ENCODE results near the gene SNRNP27. TPM values are rescaled to one million over a fixed set of nuclear protein-coding genes. Genes with fewer than 3 reads are reported as not detected.

The SNRNP27 gene, protein sequence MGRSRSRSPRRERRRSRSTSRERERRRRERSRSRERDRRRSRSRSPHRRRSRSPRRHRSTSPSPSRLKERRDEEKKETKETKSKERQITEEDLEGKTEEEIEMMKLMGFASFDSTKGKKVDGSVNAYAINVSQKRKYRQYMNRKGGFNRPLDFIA
- total RNA-seq = 48.4 and 52.8 TPM in 2 replicates

DNA sequence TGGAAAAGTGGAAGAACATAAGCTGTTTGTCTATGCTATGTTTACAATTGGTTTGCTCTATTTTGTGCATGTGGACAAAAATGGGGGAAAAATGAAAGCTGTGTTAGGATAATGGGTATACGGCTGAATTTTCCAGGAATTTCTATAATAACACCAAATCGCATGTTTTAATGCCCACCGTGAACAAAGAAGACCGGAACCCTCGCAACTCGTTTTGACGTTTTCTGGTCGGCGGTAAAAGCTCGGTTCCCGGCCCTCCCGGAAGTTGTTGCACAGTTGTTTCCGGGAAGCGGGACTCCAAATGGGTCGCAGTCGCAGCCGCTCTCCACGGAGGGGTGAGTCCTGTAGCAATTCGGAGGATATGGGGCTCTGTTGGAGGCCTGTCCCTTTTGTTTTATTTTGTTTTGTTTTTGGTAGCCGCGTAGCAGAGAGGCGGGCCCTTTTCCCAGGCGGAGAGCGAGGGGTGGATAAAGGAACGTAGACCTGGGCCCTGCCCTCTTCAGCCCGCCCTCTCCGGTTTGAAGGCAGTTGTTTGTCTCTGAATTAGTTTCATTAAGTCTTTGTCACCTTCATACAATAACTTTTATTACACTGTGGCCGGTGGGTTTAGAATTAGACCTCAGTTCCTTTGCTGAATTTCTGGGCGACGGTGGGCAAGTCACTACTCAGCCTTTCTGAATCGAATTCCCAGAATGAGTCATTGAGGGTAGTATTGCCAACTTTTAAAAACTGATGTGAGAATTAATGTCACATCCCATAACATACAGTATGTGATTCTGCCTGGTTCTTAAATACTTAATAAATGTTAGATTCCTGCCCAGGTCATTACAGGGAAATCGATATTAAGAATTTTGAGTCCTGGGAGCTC lies at the start of gene SNRNP27:
Gene SNRNP27, plus strand, starts transcription at position 273 of the 868 bp plus-strand sequence. Its CDS starts 29 bp downstream, at position 302.

DNA sequence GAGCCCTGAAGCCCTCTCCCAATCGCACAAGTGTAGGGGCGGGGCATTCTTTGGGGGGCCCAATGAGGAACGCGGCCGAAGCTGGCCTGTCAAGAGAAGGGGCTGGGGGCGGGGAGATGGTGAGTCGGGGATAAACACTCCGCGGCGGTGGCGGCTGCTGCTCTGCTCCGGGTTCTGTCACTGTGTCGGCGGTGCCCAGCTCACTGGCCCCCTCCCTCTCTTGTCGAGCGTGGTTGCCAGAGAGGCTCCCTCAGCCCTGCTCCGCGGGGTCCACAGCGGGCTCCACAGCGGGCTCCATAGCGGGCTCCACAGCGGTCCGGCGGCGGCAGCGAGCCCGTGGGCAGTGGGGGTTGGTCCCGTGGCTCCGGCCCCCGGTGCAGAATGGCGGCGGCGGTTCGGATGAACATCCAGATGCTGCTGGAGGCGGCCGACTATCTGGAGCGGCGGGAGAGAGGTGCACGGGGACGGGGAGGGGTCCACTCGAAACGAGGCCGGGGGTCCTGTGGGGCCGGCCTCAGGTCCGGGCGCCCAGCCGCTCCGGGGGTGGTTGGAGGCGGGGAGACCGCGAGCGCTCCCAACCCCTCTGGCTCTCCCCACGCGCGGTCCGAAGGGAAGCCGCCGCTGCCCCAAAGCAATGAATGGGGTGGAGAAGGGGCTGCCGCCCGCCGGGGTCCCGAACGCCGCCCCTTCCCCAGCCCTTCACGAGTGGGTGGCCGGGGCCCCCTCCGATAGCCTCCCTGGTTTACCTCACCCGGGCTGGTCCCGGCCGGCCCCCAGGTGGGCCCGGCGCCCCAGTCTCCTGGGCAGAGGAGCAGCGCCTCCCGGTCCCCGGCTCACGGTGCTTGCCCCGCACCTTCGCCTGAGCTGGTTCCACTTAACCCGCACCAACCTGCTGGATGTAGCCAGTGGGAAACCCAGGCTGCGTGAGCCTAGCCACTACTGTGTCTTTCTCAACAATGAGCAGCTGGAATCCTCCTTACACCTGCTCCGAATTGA lies 21.5 kb downstream of the SNRNP27 start, which contains the start of gene MXD1:
Gene MXD1, plus strand, starts transcription at position 160 of the 996 bp plus-strand sequence. Its CDS starts 222 bp downstream, at position 382.

Other genes with a start within 250 kb of the SNRNP27 start
- gene ANXA4, start 151.8 kb upstream of the SNRNP27 start, total RNA-seq = 38.8 and 44.4 TPM in 2 replicates
- gene GMCL1, start 64.3 kb upstream of the SNRNP27 start, total RNA-seq = 10.6 and 11.0 TPM in 2 replicates
- 2.0 and 3.0 TPM in 2 replicates for gene MXD1, start 21.2 kb downstream of the SNRNP27 start, total RNA-seq
- under 0.01 and 0.18 TPM in 2 replicates for gene ASPRV1, start 67.7 kb downstream of the SNRNP27 start, total RNA-seq
- 96.6 and 101 TPM in 2 replicates for gene PCBP1, start 193.5 kb downstream of the SNRNP27 start, total RNA-seq